Kidney capillary endothelial cell (primary cell): ENCODE data around the gene PLXNA1.

Source experiments
- DNase-seq: peaks from one replicate; pipeline ENCODE4 v3.0.0-alpha.2; 2018; ENCODE audit warnings: low spot score

Gene PLXNA1

DNA sequence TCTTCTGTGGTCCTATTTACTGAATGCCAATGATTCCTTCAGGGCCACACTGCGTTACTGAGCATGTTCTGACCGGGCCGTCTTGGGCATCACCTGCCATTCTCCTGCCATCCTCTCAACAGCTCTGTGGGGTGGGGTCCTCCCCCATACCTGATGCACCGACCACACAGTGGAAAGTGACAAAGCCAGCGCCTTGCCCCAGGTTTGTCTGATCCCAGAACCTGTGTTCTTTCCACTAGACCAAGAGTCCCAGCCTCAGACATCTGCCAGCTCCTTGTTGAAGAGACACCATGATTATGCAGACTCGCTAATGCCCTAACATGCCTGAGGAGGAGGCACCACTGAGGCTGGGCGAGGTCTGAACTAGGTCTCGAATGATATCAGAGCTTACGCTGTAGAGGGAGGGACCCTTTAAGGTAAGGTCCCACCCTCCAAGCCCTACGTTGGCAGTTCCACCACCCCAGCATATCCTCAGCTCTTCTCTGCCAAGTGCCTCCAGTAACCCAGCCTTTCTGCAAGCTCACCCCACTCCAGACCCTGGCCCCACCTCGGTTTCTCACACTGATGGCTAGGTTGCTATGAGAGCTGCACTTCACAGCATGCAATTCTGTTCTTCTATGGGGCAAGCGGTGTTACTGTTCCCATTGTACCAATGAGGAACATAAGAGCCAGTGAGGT lies 29.8 kb upstream of the PLXNA1 start:
- DNase-seq = no peak

DNA sequence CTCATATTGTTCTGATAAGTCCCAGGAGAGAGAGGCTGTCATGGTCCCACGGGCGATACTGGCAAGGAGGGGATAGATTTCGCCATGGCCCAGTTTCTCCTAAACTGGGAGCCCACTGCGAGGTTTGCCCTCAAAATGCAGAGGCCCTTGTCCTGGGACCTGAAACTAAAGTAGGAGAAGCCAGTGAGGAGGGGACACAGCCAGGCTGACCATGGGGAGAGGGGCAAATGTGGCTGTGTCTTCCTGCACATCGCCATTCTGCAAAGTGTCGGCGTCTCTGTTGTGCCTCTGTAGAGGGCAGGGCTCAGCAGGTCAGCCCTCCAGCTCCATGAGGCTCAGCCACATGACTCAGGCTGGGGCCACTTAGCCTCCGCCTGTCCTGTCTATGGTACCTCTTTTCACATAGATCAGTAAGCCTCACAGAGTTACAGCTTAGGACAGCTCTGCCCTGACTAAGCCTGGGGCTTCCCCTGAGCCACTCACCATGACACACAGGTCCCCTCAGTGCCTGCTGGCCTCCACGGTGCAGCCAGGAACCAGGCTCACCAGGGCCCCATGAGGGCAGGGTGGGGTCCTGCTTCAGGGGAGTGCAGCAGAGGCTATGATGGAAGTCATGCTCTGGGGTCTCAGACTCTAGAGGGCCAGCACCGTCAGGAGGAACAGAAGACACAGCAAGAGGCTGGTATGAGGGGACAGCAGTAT lies 28.6 kb upstream of the PLXNA1 start:
- DNase-seq = no peak

DNA sequence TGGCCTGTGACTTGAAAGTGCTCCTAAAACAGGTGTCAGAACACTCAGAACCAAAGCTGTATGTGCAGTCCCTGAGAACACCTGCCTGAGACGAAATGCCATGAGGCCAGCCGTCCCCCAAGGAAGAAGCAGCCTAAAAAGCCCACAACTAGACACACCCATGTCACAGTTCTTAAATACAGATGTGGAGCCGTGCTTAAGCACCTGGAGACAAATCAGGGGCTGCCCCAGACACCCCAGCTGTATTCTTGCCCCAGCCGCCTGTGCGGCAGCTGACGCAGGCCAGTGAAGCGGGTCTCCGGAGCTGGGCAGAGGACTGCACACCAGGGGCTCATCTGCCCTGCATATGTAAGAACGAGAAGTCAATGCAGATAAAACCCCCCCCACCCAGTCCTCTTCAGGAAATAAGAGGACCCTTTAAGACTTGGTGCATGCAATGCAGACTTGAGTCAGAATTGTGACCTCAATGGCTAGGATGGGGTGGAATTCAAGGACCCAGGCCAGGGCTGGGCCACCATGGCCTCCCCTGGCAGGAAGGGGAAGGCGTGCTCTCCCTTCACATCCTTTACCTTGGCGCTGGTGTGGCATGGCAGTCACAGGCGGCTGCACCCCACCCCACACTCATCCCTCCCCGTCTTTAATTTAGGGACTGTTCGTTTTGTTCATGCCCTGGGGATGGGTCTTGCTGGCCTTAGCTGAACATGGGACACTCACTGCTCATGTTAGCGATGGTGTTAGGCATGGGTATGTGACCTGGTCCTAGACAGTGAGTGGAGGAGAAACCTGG lies 27.7 kb upstream of the PLXNA1 start:
- no peak for DNase-seq

DNA sequence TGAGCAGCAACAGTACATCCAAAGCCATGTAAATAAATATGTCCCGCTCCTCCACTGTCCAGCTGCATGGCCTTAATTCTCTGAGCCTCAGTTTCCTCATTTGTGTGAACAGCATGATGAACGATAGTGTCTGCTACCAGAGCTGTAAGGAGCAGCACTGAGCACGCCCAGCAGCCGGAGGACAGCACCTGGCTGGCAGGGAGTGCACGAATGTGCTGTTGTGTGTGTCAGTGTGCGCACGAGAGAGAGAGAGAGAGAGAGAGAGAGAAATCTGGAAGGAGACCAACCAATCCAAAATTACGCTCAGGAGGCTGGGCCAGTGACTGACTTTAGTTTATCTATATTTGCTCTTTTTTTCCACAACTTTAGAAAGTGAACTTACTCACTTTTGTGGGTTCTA lies 26.6 kb upstream of the PLXNA1 start:
- DNase-seq = no peak

DNA sequence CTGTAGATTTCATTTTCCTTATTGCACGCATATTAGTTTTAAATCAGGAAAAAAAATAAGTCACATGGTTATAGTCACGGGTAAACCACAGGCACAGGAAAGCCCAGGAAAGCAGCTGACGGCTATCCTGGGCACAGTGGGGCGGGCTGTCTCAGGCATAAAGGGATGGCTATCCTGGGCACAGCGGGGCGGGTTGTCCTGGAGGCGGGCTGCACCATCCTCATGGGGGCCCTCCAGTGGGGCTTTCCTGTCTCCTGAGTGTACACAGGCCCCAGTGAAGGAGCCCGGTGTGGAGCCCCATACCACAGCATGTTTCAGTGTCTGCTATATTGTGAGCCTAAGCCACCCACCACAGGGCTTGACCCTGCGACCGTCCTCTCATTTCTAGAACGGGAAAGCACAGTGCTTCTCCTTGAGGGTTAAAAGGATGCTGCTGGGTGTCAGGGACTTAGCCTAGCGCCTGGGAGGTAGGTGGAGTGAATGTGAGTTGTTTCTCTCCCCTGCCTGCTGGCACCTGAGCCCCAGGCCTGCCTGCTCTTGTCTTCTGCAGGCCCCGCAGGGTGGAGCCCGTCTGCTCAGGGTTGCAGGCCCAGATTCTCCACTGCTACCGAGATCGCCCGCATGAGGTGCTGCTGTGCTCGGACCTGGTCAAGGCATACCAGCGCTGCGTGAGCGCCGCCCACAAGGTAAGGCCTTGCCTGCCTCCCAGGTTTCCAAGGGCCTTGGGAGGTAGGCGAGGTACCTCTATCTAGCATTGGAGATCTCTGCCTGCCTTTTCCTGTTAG lies 25.9 kb upstream of the PLXNA1 start:
- DNase-seq = no peak

DNA sequence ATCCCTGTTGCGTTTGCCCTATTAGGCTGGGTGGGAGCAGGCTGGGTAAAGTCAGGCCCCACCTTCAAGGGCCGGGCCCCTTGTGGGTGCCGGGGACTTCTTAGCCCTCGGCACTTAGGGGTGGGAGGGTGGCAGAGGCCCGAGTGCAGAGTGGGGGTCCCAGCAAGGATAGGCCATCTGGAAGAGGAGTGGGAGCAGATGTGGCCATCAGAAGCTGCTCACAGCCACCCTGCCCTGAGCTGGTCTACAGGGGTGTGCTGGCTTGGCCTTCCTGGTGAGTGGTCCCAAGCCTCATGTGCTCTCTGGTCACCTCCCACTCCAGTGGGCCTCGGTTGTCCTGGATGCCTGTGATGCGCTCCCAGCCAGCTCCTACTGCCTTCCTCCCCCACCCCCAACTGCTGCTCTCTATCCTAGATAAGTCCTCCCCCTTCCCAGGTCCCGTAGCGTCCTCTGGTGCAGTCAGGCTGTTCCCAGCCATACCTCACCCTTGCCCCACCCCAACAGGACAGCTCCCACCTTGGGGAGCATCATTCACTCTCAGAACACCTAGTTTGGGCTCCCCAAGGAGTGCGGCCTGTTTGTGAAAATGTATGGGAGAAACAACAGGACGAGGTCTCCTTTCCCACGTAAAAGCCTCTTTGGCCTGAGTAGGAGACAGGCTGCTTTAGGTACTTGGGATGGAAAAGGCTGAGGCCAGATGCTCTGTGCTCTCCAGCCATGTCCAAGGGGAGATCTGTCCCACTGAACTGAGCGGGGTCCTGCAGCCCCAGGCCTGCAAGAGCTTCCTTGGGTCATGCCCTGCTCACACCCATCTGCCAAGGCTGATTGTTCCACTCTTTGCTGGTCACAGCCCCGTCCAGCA lies 24.9 kb upstream of the PLXNA1 start:
- DNase-seq = no peak

DNA sequence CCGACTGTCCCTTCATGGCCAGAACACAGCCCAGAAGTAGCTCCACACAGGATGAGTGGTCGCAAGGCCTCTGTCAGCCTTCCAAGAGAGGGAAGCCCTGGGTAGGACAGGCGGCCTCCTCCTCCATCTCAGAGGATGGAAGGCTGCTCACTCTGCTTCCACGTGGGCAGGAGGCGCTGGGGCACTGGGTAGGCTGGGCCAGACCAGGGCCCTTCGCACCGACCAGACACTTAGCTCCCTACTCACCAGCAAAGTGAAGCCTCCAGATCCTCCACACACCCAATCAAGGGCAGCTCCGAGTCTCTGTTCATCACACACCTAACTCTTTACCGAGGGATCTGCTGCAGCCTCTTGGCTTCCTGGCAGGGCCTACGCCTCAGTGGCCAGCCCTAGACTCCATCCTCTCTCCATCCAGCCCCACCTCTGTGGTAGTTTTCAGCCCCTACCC lies 24.3 kb upstream of the PLXNA1 start:
- no peak for DNase-seq

DNA sequence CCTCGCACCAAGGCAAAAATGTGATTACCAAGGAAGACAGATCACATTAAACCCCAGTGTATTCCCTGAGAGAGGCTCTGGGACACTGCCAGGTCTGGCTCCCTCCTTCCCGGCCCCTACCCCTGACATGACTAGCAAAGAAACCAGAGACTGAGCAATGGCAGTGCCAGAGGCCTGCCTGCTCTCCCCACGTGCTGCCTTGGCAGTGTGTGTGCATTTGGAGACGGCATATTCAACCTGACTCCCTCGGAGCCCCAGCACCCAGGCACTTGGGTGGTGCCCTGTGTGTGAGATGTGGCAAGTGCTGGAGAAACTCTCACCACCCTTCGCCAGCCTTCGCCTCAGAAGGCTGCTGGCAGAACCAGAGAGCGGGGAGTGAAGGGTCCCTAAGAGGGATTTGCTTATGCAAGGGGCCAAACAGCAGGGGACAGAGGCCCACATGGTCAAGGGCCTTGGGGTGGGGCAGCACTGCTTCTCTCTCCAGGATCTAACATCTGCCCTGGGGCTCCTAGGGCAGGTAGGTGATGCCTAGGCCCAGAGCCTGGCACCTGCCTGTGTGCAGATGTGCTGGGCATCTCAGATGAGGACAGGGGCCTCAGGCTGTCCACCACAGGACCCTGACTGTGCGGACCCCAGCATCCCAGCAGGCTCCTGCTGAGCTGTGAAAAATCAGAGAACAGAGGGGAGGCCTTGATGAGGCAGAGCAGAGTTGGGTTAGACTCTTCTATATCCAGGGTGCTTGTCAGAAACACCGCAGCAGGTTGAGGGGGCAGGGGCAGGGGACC lies 23.6 kb upstream of the PLXNA1 start:
- DNase-seq = no peak

DNA sequence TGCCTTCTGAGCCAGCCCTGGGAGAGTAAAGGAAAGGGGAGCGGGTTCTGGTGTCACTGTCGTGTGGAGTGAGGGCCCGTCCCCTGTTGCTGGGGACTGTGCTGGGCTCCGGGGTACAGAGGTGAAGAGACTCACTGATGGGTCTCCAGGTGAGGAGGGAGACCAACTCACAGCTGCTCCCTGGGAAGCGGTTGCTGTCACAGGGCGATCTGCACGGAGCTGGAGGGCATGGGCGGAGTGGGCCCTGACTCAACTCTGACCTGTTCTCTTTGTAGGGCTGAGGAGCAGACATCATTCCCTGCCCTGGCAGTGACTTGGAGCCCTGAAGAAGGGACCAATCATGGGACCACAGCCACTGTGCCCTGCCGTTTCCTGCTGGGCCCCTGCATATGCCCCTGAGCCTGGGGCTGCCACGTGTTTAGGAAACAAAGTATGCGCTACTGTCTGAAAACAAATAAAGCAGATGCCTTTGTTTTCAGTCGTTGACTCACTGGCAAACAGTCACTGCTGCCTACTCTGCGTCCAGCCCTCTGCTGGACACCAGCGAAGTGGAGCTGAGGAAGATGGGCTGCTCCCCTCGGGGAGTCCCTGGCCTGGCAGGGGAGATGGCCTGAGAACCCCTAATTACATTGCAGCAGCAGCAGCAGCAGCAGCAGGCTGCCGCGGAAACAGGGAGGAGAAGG lies 22.9 kb upstream of the PLXNA1 start:
- DNase-seq = peak; percentile 87

DNA sequence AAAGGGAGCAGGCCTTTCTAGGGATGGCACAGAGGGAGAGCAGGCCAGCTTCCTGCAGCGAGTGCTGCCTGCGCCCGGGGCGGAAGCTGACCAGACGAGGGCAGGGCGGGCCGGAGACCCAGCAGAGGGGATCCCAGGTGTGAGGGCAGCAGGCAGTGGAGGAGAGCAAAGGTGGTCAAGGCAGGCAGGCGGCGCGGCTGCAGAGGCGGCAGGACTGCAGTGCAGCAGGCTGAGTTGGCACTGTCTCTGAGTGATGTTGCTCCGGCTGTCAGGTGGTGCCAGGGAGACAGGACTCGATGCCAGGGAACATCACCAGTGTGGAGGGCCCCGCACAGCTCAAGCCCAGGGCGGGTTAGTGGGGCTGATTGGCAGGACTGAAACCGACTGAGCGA lies 22.3 kb upstream of the PLXNA1 start:
- no peak for DNase-seq

DNA sequence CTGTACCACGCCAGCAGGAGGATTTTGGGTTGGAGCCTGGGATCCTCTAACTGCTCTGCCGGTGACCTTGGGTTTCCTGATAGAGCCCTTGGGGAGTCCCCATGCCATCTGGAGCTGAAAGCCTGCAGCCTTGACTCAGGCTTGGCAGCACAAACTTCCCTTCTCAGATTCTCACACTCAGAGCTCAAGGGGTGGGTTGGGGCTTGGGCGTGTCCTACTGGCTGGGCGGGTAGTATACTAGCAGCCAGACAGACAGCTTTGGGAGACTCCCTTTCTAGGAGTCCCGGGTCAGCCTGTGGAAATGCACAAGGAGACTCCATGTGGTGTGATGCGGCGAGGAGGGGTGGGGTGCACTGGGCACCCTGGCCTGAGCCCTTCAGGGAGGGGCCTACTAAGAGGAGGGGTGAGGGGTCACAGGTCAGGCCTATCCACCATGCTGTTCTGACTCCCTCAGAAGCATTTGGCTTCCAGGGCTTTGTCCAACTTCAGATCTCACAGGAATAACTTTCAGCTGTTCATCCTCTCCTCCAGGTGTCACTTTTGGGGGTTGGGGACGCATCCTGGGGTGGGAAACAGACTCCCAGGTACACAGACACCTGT lies 21.6 kb upstream of the PLXNA1 start:
- no peak for DNase-seq

DNA sequence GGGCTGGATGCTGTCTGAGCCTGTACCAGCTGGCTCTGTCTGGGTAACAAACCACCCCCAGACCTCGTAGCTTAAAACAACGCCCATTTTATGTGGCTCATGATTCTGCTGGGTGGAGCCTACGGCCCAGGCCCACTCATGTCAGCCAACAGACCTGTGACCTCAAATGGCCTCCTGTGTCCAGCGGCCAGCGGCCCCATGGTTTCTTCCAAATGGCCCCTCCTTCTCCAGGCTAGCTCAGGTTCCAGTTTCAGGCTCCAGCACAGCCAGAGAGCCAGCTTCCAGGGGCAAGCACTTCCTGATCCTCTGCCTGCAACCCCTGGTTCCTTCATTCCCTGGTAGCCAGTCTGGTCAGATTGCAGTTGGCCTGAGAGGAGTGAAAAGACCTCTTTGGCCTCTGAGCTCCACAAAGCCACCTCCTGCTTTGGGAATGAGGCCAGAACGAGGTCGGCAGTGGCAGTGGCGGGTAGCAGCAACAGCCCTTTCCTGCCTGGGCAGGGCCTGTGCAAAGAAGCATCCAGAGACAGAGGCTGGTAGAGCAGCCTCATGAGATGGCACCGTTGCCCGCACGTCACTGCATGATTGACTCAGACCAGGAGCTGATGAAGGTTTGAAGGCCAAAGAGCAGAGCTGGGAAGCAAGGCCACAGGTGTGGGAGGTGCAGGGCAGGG lies 21.0 kb upstream of the PLXNA1 start:
- no peak for DNase-seq

DNA sequence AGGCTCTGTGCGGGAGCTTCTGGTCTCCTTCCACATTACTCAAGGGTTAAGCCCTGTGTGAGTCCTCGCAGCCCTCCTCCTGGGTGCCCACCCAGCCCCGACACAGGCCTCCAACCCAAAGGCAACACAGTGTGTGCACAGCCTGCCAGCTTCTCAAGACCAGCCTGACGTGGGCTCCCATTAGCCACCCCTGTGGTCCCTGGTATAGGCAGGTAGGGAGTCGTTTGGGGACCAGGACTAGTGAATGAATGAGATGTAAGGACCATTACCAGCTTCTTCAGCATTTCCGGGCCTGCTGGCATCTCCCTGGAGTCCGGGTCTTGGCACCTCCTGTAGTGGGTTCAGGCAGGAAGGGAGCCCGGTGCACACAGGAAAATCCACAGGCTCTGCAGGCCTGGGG lies 20.2 kb upstream of the PLXNA1 start:
- DNase-seq = no peak

DNA sequence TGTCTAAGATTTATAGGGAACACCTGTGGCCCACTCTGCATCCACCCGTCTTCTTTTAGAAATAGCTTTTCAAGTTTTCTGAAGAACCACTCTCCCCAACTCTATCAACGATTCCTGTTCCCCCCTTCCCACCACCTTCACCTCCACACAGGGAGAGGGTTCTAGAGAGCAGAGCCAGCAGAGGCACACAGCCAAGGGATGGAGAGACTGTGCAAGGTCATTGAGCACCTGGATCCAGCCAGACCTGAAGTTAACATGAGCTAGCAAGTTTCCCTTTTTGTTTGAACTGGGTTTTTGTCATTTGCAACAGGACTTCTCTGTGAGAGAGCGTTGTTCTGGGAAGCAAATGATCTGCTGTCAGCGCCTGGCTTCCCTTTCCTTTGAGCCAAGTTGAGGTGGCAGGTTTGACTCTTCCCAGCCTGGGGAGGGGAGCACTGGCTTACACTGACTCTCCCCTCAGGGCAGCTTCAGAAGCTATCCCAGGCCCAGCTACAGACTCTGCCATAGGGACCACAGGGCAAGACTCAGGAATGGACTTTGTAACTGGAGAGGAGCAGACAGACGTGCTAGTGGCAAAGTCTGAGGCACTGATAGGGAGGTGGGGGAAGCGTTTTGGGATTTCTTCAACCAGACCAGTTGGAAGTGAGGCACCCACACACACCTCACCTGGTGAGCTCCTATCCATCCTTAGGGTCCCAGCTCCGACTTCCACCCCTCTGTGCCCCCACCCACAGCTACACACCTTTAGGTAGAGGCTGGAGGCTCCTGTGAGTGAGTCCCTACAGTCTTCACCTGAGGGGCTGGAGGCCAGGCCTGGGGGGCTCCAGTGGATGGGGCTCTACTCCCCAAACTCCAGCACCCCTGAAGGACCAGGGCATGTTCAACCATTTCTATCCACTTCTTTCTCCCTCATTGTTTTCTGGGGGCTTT lies 19.4 kb upstream of the PLXNA1 start:
- DNase-seq = no peak

DNA sequence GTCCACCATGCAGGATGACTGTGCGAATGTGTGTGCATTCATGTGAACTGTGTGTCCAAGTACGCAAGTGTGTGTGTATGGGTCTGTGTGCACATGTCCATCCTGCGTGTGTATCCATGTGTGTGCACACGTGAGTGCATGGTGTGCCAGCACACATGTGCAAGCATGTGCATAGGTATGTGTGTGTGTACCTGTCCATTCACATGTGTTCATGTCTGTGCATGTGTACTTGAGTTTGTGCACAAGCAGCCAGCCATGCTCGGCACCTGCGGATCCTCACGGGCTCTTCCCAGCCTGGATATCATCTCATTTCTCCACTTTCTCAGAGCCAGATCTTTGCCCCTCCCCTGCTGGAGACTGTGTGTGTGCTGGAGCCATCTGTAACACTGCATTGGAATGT lies 18.7 kb upstream of the PLXNA1 start:
- no peak for DNase-seq

DNA sequence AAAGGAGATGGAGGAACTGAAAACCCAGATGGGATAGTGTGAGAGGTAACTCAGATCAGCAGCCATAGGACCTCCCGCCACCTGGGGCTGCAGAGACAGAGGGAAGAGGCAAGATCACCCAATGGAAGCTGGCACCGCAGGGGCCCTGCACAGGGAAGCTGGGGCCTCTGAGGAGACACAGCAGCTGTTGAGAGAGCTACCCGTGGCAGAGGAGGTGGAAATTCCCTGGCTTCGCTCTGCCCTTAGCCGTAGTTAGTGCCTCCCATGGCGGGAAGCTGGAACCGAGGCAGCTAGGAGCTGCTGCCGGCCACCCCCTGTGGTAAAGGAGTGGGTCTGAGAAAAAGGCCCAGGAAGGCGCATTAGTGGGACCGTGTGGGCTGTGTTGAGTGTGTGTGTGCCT lies 18.0 kb upstream of the PLXNA1 start:
- DNase-seq = no peak

DNA sequence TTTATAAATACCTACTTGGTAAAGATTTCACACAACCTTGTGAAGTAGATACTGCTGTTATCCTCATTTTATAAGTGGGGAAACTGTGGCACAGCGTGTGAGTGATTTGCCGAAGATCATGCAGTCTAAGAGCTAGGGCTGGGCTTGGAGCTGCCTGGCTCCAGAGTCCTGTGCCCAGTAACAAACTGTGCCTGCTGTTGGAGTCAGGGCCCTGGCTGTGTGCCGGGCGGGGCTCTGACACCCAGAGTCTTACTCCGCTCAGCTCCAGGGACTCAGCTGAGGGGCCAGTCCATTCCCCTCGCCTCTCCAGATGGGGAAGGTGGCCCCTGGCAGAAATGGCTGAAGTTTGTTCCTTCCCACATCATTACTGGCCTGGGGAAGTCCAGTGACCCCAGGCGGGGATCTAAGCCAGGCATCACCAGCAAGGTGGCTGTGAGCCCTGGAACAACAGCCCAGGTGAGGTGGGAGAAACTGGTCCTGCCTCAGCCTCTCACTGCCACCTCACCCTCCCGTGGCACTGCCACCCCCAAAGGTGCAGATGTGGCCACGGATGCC lies 17.3 kb upstream of the PLXNA1 start:
- DNase-seq = no peak

DNA sequence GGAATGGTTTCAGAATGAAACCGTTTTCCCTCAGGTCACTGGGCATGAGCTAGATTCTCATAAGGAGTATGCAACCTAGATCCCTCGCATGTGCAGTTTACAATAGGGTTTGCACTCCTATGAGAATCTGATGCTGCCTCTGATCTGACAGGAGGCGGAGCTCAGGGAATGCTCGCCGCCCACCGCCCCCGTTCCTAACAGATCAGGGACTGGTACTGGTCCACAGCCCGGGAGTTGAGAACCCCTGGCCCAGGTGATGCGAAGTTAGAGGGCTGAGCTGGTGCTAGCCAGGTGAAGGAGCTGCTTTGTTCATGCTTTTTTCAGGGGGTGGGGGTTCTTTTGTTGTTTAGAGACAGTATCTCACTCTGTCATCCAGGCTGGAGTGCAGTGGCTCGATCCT lies 15.5 kb upstream of the PLXNA1 start:
- DNase-seq = no peak
